ENCODE results near the gene MLEC. TPM values are rescaled to one million over a fixed set of nuclear protein-coding genes. Genes with fewer than 3 reads are reported as not detected.
"Not testable (repeated sequence)": the region's sequence is repeated elsewhere in the genome, so short reads cannot be mapped to it uniquely, and the experiment has no call there.

Gene MLEC
- total and polyA plus RNA-seq, 12 donors, result 68.3 to 555 (median 264) TPM

DNA sequence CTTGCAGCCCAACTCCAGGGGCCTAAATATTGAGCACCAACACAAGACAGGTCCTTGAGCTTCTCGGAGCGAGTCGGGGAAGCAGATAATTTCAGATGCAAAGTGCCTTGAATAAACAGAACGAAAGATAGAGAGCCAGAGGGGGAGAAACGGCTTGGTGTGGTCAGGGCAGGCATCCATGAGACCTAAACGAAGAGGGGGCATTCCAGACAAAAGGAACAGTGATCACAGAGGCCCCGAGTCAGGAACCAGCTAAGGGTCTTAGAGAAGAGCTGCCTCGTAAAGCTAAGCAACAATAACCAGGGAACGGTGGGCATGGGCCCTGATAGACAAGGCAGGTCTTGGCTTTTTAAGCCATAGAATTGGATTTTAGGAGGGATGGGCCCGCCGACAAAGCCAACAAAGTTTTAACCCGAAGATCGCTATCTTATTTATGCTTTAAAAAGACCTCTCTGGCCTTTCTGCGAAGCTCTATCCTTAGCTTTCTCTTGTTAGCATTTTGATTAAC is 38.3 kb downstream of the MLEC start:
- H3K27ac ChIP-seq, result peak overlapping the region; percentile 53 to 80 (median 73)
- DNase-seq, result no peak

GRCh38 chr12:120725659-120726509 is 38.9 kb downstream of the MLEC start, which contains the start of gene ACADS:
ACADS (plus strand) TSS chr12:120725826; CDS start chr12:120725886, 60 bp downstream.
- peaks cover 9 to 25% of the 10 kb centered on the region in 2 donors for H3K4me1 ChIP-seq (replicated peaks in 1 of 2)
- peak within 1 kb of the TSS; percentile 53 to 80 (median 73) for H3K27ac ChIP-seq
- 6 to 21% (median 12%) methylated on average over 20 to 66 of the region's 66 CpGs for WGBS, 4 donors
- peak; percentile 88 to 95 (median 93) for DNase-seq
- no peaks in the 10 kb centered on the region for H3K9me3 ChIP-seq (replicated peaks in 1 of 3)
- no peaks in the 10 kb centered on the region for H3K27me3 ChIP-seq
- peak within 1 kb of the TSS; percentile 22 to 52 (median 38) for H3K4me3 ChIP-seq
- intact Hi-C loops (cut with DNase I), result no loop called here
- peaks cover 0 to 60% of the 10 kb centered on the region in 2 donors for H3K36me3 ChIP-seq (replicated peaks in 1 of 2)
- TF ChIP-seq, protein P1, sequence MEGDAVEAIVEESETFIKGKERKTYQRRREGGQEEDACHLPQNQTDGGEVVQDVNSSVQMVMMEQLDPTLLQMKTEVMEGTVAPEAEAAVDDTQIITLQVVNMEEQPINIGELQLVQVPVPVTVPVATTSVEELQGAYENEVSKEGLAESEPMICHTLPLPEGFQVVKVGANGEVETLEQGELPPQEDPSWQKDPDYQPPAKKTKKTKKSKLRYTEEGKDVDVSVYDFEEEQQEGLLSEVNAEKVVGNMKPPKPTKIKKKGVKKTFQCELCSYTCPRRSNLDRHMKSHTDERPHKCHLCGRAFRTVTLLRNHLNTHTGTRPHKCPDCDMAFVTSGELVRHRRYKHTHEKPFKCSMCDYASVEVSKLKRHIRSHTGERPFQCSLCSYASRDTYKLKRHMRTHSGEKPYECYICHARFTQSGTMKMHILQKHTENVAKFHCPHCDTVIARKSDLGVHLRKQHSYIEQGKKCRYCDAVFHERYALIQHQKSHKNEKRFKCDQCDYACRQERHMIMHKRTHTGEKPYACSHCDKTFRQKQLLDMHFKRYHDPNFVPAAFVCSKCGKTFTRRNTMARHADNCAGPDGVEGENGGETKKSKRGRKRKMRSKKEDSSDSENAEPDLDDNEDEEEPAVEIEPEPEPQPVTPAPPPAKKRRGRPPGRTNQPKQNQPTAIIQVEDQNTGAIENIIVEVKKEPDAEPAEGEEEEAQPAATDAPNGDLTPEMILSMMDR (IDR thresholded peaks at IDR 0.05), result peak in 1 of 6 experiments; percentile 14
- peak in 1 of 2 donors; percentile 76 for TF ChIP-seq POLR2A (IDR thresholded peaks at IDR 0.05)

More for the DNA sequence above, 38.3 kb downstream of the MLEC start:
- TF ChIP-seq POLR2A (IDR thresholded peaks at IDR 0.05), result no peak
- TF ChIP-seq, protein P1 (IDR thresholded peaks at IDR 0.05), result no peak
- intact Hi-C loops (cut with DNase I), result no loop called here
- WGBS, 4 donors, result 17 to 28% (median 24%) methylated on average over 14 of the region's 14 CpGs
- Histone ChIP-seq H3K27me3 (no peaks in the 10 kb centered on the region), H3K9me3 (replicated peaks in 1 of 3) (no peaks in the 10 kb centered on the region), H3K36me3 (replicated peaks in 1 of 2) (peaks cover 0 to 62% of the 10 kb centered on the region in 2 donors), H3K4me1 (replicated peaks in 1 of 2) (peaks cover 14 to 32% of the 10 kb centered on the region in 2 donors), H3K4me3 (peak overlapping the region in 2 of 4 donors; percentile 45 to 52)

GRCh38 chr12:120726510-120726793 is 39.5 kb downstream of the MLEC start:
- TF ChIP-seq, protein P1 (IDR thresholded peaks at IDR 0.05), result no peak
- no peak for TF ChIP-seq POLR2A (IDR thresholded peaks at IDR 0.05)
- Histone ChIP-seq H3K27ac (peak overlapping the region in 3 of 5 donors; percentile 56 to 80 (median 73)), H3K9me3 (replicated peaks in 1 of 3) (no peaks in the 10 kb centered on the region), H3K4me3 (peak overlapping the region in 2 of 4 donors; percentile 45 to 52), H3K27me3 (no peaks in the 10 kb centered on the region), H3K36me3 (replicated peaks in 1 of 2) (peaks cover 0 to 55% of the 10 kb centered on the region in 2 donors), H3K4me1 (replicated peaks in 1 of 2) (peaks cover 4 to 20% of the 10 kb centered on the region in 2 donors)
- intact Hi-C loops (cut with DNase I), result no loop called here
- WGBS, 4 donors, result 84 to 95% (median 87%) methylated on average over 8 to 9 of the region's 9 CpGs
- no peak for DNase-seq

DNA sequence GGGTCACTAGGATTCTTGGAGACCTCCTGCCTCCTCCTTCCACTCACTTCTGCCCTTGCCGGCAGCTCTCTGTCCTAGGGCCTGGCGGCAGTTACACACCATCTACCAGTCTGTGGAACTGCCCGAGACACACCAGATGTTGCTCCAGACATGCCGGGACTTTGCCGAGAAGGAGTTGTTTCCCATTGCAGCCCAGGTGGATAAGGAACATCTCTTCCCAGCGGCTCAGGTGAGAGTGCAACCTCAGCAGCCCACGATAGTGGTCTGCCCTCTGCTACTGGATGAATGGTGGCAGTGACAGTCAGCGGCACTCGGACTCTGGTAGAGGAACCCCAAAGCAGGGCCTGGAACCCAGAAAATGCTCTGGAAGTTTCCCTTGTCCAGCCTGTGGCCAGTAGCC is 40.0 kb downstream of the MLEC start:
- WGBS, 4 donors, result 96 to 98% (median 97%) methylated on average over 7 to 9 of the region's 9 CpGs
- Histone ChIP-seq H3K36me3 (replicated peaks in 1 of 2) (peaks cover 0 to 50% of the 10 kb centered on the region in 2 donors), H3K27me3 (no peaks in the 10 kb centered on the region), H3K4me1 (replicated peaks in 1 of 2) (peaks cover 4 to 17% of the 10 kb centered on the region in 2 donors), H3K4me3 (no peak overlapping the region), H3K27ac (no peak overlapping the region), H3K9me3 (replicated peaks in 1 of 3) (no peaks in the 10 kb centered on the region)
- no peak for TF ChIP-seq POLR2A (IDR thresholded peaks at IDR 0.05)
- TF ChIP-seq, protein P1 (IDR thresholded peaks at IDR 0.05), result no peak
- DNase-seq, result no peak
- intact Hi-C loops (cut with DNase I), result no loop called here

DNA sequence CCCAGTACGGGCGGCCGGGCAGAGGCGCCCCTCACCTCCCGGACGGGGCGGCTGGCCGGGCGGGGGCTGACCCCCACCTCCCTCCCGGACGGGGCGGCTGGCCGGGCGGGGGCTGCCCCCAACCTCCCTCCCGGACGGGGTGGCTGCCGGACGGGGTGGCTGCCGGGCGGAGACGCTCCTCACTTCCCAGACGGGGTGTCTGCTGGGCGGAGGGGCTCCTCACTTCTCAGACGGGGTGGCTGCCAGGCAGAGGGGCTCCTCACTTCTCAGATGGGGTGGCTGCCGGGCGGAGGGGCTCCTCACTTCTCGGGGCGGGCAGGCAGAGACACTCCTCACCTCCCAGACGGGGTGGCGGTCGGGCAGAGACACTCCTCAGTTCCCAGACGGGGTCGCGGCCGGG is 45.2 kb downstream of the MLEC start:
- DNase-seq; H3K9me3 ChIP-seq (replicated peaks in 1 of 3); H3K27me3 ChIP-seq; H3K4me3 ChIP-seq; H3K27ac ChIP-seq; intact Hi-C loops (cut with DNase I); H3K4me1 ChIP-seq (replicated peaks in 1 of 2): not testable (repeated sequence)
- peaks cover 0 to 24% of the 10 kb centered on the region in 2 donors for H3K36me3 ChIP-seq (replicated peaks in 1 of 2)
- WGBS, 4 donors, result 92 to 98% (median 96%) methylated on average over 5 to 35 of the region's 35 CpGs
